HAP-1 (cell line): ENCODE measurements around the gene PTPRG.

Experiments
- DNase-seq, 2 experiments: peaks; one replicate each; pipeline ENCODE4 v3.0.0-alpha.2; 2016 to 2020; ENCODE audit warnings: low spot score in 2 of 2
- H3K27me3 ChIP-seq: fragments of 250-450 bp; sonication (Bioruptor Pico); 2 replicates; pipeline ENCODE4 v1.5.1; 2020; ENCODE audit warnings: low read depth, mild to moderate bottlenecking, moderate library complexity
- H3K36me3 ChIP-seq: fragments of 250-450 bp; sonication (Bioruptor Pico); replicated peaks from 2 replicates; pipeline ENCODE4 v1.5.1; 2020; ENCODE audit warnings: mild to moderate bottlenecking
- H3K4me1 ChIP-seq: fragments of 250-450 bp; sonication (Bioruptor Pico); 2 replicates; pipeline ENCODE4 v1.5.1; 2020; ENCODE audit warnings: mild to moderate bottlenecking
- H3K4me3 ChIP-seq: fragments of 250-450 bp; sonication (Bioruptor Pico); 2 replicates; pipeline ENCODE4 v1.5.1; 2020; ENCODE audit warnings: mild to moderate bottlenecking, moderate library complexity
- H3K9me3 ChIP-seq: fragments of 250-450 bp; sonication (Bioruptor Pico); 2 replicates; pipeline ENCODE4 v1.5.1; 2020; ENCODE audit warnings: mild to moderate bottlenecking, moderate library complexity
- in situ Hi-C: fragments of 300-500 bp; cut with MboI; formaldehyde crosslinking; loops from 3 replicates; pipeline ENCODE4 v1.14.3; 2020; ENCODE audit warnings: low sequenced_read_pairs, inconsistent platforms, mixed read lengths

PTPRG gene

DNA sequence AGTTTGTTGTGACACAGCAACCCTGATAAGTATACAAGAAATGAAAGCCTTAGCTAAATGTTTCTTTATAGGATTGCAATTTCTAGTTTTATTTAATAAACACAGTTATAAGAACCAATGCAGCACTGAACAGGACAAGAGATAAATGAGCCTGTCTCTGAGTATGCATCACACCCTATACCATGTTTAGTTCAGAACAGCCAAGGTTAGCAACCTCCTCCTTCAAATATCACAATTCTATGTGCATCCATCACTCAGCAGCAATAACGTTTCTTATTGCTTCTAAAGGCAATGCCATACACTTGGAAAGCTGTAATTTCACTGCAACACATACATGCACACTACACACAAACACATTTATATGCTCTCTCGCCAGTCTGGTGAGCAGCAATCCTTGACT is 280.6 kb downstream of the PTPRG start:
- no peak overlapping the region for H3K4me3 ChIP-seq
- DNase-seq, result no peak
- H3K4me1 ChIP-seq, result peaks cover 18% of the 10 kb centered on the region
- no peaks in the 10 kb centered on the region for H3K36me3 ChIP-seq
- no peaks in the 10 kb centered on the region for H3K9me3 ChIP-seq
- in situ Hi-C loops, result no loop called here
- no peaks in the 10 kb centered on the region for H3K27me3 ChIP-seq

- no peaks in the 10 kb centered on the region for H3K36me3 ChIP-seq
- peaks cover 17% of the 10 kb centered on the region for H3K4me1 ChIP-seq
- no peak overlapping the region for H3K4me3 ChIP-seq
- DNase-seq, result no peak
- H3K9me3 ChIP-seq, result no peaks in the 10 kb centered on the region
- in situ Hi-C loops, result no loop called here
- H3K27me3 ChIP-seq, result no peaks in the 10 kb centered on the region
Observed at GRCh38 chr3:61844346-61844745, 283.0 kb downstream of the PTPRG start.

DNA sequence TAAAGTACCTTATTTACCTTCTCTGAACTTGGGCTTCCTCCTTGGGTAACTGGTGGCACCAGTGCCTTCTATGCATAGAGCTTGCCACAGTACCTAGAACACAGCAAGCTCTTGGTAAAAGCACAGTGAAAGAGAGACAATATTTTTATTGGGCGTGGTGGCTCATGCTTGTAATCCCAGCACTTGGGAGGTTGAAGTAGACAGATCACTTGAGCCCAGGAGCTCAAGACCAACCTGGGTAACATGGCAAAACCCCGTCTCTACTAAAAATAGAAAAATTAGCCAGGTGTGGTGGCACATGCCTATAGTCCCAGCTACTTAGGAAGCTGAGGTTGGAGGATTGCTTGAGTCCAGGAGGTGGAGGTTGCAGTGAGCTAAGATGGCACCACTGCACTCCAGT is 285.1 kb downstream of the PTPRG start:
- in situ Hi-C loops, result no loop called here

DNA sequence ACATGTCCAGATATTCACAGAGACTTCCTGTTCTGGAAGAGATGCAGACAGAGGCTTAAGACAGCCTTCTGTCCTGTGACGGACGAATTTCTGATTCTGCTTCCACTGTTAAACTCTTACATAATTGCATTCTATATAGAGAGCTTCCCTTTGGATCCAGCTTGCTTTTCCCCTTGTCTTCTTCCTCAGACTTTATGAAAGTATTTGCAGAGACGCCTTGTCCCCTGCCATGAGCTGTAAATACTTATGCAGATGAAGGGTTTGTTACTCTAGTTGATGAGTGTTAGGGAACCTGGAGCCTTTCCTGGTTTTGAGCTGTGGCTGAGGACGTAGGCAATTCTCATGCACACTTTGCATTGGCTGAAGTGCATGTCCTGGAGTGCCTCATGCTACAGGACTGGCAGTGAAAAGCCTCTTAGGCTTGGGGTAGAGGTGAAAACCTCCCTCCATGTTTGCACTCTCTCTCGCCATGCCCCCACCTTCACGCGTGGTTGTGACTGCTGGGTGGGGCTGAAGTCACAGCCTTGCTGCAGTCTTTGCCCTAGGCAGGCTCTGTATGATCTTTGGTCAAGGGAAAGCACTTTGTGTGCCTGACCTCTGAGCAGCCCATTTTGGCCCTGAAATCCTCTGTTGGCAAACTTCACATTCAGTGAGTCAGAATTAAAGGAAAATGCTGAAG is 286.6 kb downstream of the PTPRG start:
- Histone ChIP-seq H3K9me3 (no peaks in the 10 kb centered on the region), H3K4me1 (peaks cover 10% of the 10 kb centered on the region), H3K27me3 (no peaks in the 10 kb centered on the region), H3K36me3 (no peaks in the 10 kb centered on the region), H3K4me3 (no peak overlapping the region)
- in situ Hi-C loops, result no loop called here
- DNase-seq, result peak; percentile 39 to 45

More for the DNA sequence above, 285.1 kb downstream of the PTPRG start:
- H3K4me3 ChIP-seq, result no peak overlapping the region
- peaks cover 13% of the 10 kb centered on the region for H3K4me1 ChIP-seq
- no peaks in the 10 kb centered on the region for H3K27me3 ChIP-seq
- H3K36me3 ChIP-seq, result no peaks in the 10 kb centered on the region
- no peak for DNase-seq
- H3K9me3 ChIP-seq, result no peaks in the 10 kb centered on the region

DNA sequence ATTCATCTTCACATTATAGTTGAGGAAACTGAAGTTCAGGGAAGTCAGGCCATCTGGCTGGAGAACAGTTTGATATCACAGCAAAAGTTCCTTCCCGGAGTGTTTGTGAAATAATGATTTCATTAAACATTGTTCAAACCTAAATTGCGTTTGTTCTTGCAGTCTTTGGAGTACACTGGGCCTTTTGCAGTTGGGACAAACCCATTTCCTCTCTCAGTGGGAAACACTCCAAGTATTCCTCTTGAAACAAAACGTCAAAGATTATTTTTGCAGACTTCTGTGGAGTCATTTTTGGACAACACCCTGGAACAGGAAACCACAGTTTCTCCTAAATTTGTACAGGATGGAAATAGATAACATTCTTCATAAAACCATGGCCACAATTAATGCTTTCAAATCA is 287.5 kb downstream of the PTPRG start:
- in situ Hi-C loops, result no loop called here
- Histone ChIP-seq H3K27me3 (no peaks in the 10 kb centered on the region), H3K4me1 (peaks cover 10% of the 10 kb centered on the region), H3K4me3 (no peak overlapping the region), H3K9me3 (no peaks in the 10 kb centered on the region), H3K36me3 (no peaks in the 10 kb centered on the region)
- no peak for DNase-seq

- Histone ChIP-seq H3K27me3 (no peaks in the 10 kb centered on the region), H3K36me3 (no peaks in the 10 kb centered on the region), H3K4me3 (no peak overlapping the region), H3K9me3 (no peaks in the 10 kb centered on the region), H3K4me1 (no peaks in the 10 kb centered on the region)
- no peak for DNase-seq
- in situ Hi-C loops, result no loop called here
Observed at GRCh38 chr3:61853912-61854311, 292.5 kb downstream of the PTPRG start.

GRCh38 chr3:61855211-61855610 is 293.8 kb downstream of the PTPRG start:
- H3K4me1 ChIP-seq, result no peaks in the 10 kb centered on the region
- no peaks in the 10 kb centered on the region for H3K36me3 ChIP-seq
- in situ Hi-C loops, result no loop called here
- peaks cover 4% of the 10 kb centered on the region; the same call in 1 of the 2 replicates for H3K9me3 ChIP-seq
- H3K4me3 ChIP-seq, result no peak overlapping the region
- DNase-seq, result no peak
- H3K27me3 ChIP-seq, result no peaks in the 10 kb centered on the region

DNA sequence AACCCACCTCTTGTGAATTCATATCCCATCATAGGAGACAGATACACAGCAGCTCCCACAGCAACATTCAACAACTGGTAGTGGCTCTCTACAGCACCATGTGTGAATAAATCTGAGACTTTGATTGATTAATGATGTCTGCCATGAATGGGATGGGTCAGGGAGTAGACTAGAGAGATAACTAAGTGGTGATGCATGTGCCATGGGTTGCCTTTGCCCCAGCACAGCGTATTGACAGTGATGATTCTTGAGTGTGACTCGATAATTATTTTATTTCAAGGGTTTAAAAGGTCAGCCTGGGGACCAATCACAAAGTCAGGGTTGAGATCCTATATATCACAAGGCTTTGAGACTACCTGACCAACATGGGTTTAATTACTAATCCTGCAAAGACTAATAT is 295.9 kb downstream of the PTPRG start:
- no peak for DNase-seq
- Histone ChIP-seq H3K9me3 (peaks cover 4% of the 10 kb centered on the region; the same call in 1 of the 2 replicates), H3K27me3 (no peaks in the 10 kb centered on the region), H3K36me3 (no peaks in the 10 kb centered on the region), H3K4me1 (no peaks in the 10 kb centered on the region), H3K4me3 (no peak overlapping the region)
- in situ Hi-C loops, result no loop called here

- Histone ChIP-seq H3K36me3 (no peaks in the 10 kb centered on the region), H3K9me3 (peaks cover 4% of the 10 kb centered on the region; the same call in 1 of the 2 replicates), H3K4me3 (no peak overlapping the region), H3K4me1 (no peaks in the 10 kb centered on the region), H3K27me3 (no peaks in the 10 kb centered on the region)
- peak in 1 of 2 experiments; percentile 36 for DNase-seq
- in situ Hi-C loops, result no loop called here
Observed at GRCh38 chr3:61858054-61858453, 296.7 kb downstream of the PTPRG start.

GRCh38 chr3:61861410-61861809 is 300.0 kb downstream of the PTPRG start:
- Histone ChIP-seq H3K36me3 (no peaks in the 10 kb centered on the region), H3K27me3 (no peaks in the 10 kb centered on the region), H3K4me1 (no peaks in the 10 kb centered on the region), H3K4me3 (no peak overlapping the region), H3K9me3 (peaks cover 4% of the 10 kb centered on the region; the same call in 1 of the 2 replicates)
- in situ Hi-C loops, result no loop called here
- no peak for DNase-seq

GRCh38 chr3:61862614-61863289 is 301.4 kb downstream of the PTPRG start:
- H3K27me3 ChIP-seq, result no peaks in the 10 kb centered on the region
- no peak overlapping the region for H3K4me3 ChIP-seq
- DNase-seq, result no peak

GRCh38 chr3:61863579-61863978 is 302.2 kb downstream of the PTPRG start:
- no peaks in the 10 kb centered on the region for H3K27me3 ChIP-seq
- H3K4me1 ChIP-seq, result no peaks in the 10 kb centered on the region
- no peak overlapping the region for H3K4me3 ChIP-seq
- H3K36me3 ChIP-seq, result no peaks in the 10 kb centered on the region
- H3K9me3 ChIP-seq, result peaks cover 4% of the 10 kb centered on the region; the same call in 1 of the 2 replicates
- DNase-seq, result no peak
- in situ Hi-C loops, result no loop called here

More at GRCh38 chr3:61862614-61863289, 301.4 kb downstream of the PTPRG start:
- Histone ChIP-seq H3K9me3 (peaks cover 4% of the 10 kb centered on the region; the same call in 1 of the 2 replicates), H3K4me1 (no peaks in the 10 kb centered on the region), H3K36me3 (no peaks in the 10 kb centered on the region)
- in situ Hi-C loops, result no loop called here

GRCh38 chr3:61864886-61865285 is 303.5 kb downstream of the PTPRG start:
- H3K36me3 ChIP-seq, result no peaks in the 10 kb centered on the region
- DNase-seq, result no peak
- in situ Hi-C loops, result no loop called here
- H3K4me3 ChIP-seq, result no peak overlapping the region
- peaks cover 2% of the 10 kb centered on the region; the same call in 1 of the 2 replicates for H3K9me3 ChIP-seq
- H3K27me3 ChIP-seq, result no peaks in the 10 kb centered on the region
- peaks cover 6% of the 10 kb centered on the region for H3K4me1 ChIP-seq

DNA sequence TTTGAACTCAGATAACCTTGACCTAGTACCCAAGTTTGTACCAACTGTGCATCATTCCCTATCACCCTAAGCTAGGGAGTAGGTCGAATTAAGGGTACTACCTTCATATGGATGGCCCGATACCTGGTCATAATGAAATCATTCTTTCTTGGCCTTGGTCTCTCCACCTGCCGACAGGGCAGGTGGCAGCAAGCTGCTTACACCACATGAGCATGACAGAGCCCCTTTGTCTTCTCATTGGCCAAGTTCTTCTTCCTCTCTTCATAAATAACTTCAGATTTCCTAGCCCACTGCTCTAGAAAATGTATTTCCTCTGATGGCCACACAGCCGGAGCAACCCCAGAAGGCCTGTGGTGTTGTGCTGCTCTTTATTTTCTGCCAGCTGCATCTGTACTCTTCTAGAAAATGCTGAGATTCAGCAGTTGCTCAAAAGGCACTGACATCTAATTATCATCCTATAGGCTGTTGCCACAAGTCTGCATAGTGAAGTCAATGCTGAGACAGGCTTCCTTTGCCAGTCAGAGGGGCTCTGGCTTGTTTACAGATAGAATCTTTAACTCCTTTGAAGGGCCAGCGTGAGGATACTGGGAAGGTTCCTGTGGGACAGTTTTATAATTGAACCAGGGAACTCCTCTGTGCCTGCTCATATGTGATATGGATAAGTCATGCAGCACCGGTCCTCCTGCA is 304.2 kb downstream of the PTPRG start:
- in situ Hi-C loops, result no loop called here
- no peaks in the 10 kb centered on the region for H3K9me3 ChIP-seq
- no peak overlapping the region for H3K4me3 ChIP-seq
- no peaks in the 10 kb centered on the region for H3K36me3 ChIP-seq
- no peak for DNase-seq
- no peaks in the 10 kb centered on the region for H3K27me3 ChIP-seq
- peaks cover 6% of the 10 kb centered on the region for H3K4me1 ChIP-seq
